GM12864 (cell line): ENCODE results near the gene MARK3.
A peak's percentile ranks its signal among the peaks of the same experiment; 100 is the strongest.

Experiments used
- DNase-seq: peaks from one replicate; pipeline ENCODE4 v3.0.0-alpha.2; 2011; ENCODE audit warnings: low read depth
- H3K4me3 ChIP-seq: 2 replicates; pipeline ENCODE4 v1.5.1; 2011; ENCODE audit warnings: mild to moderate bottlenecking, low read depth, low read length, control low read depth
- TF ChIP-seq, protein P1 (sequence below): IDR thresholded peaks from 2 replicates; pipeline ENCODE4 v1.5.1; 2011; ENCODE audit warnings: low read depth, mild to moderate bottlenecking, moderate library complexity, low read length, control low read depth, inconsistent platforms; ENCODE audit errors: missing control alignments

The MARK3 gene

DNA sequence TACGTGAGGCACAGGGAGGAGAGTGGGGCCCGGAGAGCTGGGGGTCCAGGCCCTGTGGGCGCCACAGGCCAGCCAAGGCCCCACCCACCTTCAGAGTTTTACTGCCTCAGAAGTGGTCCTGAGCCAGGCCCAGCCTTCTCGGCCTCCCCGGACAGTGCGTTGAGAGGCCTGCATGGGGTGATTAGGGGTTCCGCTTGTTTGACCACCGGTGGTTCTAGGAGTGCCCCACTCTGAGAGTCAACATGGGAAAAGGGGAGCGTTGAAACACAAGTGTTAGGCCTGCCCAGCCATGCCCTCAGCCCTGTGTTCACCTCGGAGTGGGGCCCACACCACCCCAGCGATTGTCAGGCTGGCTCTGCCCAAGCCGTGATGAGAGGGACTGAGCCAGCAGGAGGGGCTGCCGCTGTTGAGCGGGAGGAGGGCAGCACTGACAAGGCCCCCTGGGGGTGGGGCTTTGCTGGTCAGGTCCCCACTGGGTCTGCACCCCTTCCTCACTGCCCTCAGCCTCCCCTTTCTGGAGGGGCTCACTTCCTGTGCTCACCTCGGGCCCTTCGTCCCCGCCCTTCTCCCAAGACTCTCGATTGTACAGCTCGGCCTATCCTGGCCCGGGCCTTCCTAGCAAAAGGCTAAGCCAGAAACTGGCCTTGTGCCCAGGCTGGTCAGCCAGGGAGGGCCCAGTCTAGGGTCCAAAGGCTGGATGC, 132.7 kb downstream of the MARK3 start:
- DNase-seq = no peak

DNA sequence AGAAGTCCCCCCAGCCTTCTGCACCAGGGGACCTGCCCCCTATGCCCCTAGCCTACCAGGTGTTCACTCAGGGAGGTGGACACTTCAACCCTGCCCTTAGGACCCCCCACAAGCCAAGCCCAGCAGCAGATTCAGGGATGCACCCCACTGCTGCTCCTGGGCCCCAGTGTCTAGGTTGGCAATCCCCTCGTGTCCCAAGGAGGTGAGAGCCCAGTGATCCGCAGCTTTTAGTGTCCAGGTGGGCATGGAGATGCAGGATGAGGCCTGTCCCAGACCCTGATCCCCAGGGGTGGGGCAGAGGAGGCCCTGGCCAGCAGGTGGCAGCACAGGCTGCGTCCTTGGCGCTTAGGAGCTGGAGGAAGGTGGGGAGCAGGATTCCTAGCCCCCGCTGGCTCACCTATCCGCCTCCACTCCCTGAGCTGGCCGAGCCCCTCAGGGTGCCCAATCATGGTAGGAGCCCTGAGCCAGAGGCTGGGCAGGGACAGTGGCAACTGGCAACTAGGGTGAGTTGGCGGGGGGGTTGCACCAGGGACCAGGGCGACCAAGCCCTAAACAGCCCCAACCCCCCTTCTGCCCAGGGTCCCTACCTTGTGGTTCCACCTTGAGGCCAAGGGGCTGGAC, 133.3 kb downstream of the MARK3 start:
- TF ChIP-seq, protein P1, sequence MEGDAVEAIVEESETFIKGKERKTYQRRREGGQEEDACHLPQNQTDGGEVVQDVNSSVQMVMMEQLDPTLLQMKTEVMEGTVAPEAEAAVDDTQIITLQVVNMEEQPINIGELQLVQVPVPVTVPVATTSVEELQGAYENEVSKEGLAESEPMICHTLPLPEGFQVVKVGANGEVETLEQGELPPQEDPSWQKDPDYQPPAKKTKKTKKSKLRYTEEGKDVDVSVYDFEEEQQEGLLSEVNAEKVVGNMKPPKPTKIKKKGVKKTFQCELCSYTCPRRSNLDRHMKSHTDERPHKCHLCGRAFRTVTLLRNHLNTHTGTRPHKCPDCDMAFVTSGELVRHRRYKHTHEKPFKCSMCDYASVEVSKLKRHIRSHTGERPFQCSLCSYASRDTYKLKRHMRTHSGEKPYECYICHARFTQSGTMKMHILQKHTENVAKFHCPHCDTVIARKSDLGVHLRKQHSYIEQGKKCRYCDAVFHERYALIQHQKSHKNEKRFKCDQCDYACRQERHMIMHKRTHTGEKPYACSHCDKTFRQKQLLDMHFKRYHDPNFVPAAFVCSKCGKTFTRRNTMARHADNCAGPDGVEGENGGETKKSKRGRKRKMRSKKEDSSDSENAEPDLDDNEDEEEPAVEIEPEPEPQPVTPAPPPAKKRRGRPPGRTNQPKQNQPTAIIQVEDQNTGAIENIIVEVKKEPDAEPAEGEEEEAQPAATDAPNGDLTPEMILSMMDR = peak; percentile 93
- DNase-seq = no peak
- H3K4me3 ChIP-seq = no peak overlapping the region

More for the DNA sequence above, 132.7 kb downstream of the MARK3 start:
- H3K4me3 ChIP-seq = no peak overlapping the region
- TF ChIP-seq, protein P1 = no peak

DNA sequence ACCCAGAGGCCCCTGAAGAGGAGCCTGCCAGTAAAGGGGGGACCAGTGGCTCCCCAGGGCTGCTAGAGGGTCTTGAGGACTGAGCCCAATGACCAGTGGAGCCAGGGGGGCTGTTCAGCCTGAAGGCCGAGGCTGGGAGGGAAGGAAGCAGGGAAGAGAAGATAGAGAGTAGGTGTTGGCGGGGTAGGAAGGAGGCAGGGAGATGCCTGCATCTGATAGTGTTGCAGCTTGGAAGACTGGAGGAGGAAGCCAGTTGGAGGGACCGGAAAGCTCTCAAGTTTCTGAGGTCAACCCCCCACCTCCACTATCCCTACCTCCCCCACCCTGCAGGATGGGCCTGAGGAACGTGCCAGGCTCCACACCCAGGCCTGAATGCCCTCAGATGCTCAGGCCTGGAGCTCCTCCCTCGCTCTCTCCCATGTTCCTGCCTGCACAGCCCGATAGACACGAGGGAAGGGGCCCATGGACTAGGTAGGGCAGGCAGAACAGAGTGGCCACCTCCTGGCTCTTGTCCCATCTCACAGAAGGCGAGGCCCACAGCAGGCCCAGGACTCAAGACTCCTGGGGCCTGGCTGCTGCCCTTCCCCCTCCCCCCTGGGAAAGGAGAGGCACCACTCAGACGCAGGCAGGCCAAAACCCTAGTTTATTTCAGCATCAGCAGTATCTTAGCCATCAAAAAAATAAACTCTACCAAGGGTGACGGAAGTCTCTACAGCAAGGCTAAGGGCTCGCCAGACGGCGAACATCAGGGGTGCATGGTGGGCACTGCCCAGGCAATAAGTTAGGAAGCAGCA, 134.0 kb downstream of the MARK3 start:
- no peak overlapping the region for H3K4me3 ChIP-seq
- TF ChIP-seq, protein P1 = no peak
- DNase-seq = no peak

DNA sequence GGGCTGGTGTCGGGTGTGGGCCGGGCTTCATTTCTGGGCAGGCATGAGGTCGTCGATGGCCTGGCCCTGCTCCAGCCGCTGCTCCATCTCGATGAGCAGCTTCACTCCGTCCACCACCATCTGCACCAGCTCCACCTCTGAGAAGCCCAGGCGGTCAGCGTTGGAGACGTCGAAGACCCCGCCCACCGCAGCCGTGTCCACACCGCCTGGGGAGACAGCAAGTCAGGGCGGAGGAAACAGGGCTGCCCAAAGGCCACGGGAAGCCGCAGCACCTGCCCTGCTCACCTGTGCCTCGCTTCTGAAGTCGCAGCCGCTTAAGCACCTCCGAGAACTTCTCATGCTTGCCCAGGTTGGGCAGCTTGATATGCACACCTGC, 134.6 kb downstream of the MARK3 start:
- TF ChIP-seq, protein P1 = no peak
- DNase-seq = no peak
- no peak overlapping the region for H3K4me3 ChIP-seq

DNA sequence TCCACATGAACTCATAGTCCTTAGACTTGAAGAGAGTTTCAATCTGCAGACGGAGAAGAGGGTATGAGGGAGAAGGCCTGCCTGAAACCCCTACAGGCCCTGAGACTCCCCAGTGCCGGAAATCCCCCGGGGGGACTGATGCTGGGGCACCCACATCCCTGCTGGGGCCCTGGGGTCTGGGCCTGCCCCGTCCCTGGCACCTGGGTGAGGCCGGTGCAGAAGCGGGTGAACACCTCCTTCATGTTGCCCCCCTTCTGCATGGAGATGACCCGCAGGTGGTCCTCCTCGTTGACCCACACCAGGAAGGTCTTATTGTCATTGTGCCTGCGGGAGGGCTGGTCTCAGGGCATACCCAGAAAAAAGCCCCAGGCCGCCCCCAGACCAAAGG, 135.0 kb downstream of the MARK3 start:
- no peak overlapping the region for H3K4me3 ChIP-seq
- DNase-seq = no peak
- TF ChIP-seq, protein P1 = no peak

DNA sequence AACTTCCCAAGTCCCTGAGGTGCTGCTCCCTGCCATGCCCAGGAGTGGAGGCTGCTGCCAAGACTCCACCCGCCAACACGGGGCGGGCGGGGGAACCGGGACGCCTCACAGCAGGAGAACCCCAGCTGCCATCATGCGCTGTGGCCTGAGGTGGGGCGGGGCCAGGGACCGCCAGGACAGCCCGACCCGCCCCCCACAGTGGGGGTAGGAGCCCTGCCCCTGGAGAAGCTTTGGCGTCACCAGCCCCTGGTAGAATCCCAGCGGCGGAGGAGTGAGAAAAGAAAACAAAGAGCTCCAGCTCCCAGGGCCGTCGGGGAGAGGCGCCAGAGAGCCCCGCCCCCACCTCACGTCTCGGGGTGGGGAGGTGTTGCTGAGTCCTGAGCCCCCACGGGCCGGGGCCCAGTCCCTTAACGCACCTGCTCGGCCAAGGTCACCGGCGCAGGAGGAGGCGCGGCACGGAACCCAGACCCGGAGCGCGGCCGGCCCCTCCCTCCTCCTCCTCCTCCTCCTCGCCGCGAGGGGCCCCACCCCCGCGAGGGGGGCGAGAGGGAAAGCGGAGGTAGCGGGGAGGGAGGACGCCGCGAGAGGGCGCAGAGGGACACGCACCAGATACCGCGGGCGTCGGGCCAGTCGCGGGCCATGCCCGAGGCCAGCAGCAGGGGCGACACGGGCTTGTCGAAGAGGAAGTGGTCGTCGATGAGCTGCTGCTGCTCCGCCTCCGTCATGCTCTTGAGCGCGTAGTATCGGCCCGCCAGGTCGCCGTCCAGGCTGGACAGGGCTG, 135.6 kb downstream of the MARK3 start:
- DNase-seq = no peak
- peak overlapping the region; percentile 52 for H3K4me3 ChIP-seq
- TF ChIP-seq, protein P1 = peak; percentile 43
